ENCODE results near the gene CLCA2. TPM values are rescaled to one million over a fixed set of nuclear protein-coding genes. Genes with fewer than 3 reads are reported as not detected.

CLCA2 gene
- polyA plus RNA-seq, 1 of the 3 experiments (the other 2 are of a cell fraction), result 0.02 TPM

- Histone ChIP-seq H2AFZ (ENCODE audit: low read depth) (no peak overlapping the region), H3K4me2 (no peak overlapping the region), H3K9ac (no peak overlapping the region), H3K27ac (ENCODE audit: low read depth in 2 of 2, low read length in 1 of 2) (no peak overlapping the region), H3K36me3 (replicated peaks in 1 of 2; ENCODE audit: control insufficient read depth in 1 of 2, insufficient read depth in 2 of 2, low read length in 1 of 2) (peaks cover 25 to 55% of the 10 kb centered on the region in 2 experiments), H3K79me2 (ENCODE audit: insufficient read depth) (no peaks in the 10 kb centered on the region), H3K4me1 (ENCODE audit: control insufficient read depth in 1 of 2, insufficient read depth in 2 of 2, low read depth in 1 of 2, low read length in 1 of 2) (no peaks in the 10 kb centered on the region; a peak in 1 of 4 replicates), H3F3A (replicated peaks; ENCODE audit: insufficient read depth) (no peaks in the 10 kb centered on the region), H3K4me3 (ENCODE audit: low read depth in 2 of 2, low read length in 1 of 2) (no peak overlapping the region), H3K27me3 (ENCODE audit: insufficient read depth) (no peaks in the 10 kb centered on the region), H3K9me2 (no peaks in the 10 kb centered on the region), H3K9me3 (no peaks in the 10 kb centered on the region), H4K20me1 (ENCODE audit: insufficient read depth) (no peaks in the 10 kb centered on the region)
- WGBS (ENCODE audit: low lambda C conversion rate), result 100% methylated on average over 1 of the region's 1 CpG
- CTCF ChIA-PET, result interaction anchor here (1.0 to 1.5 kb wide), 2 partner anchors 123 to 328 kb away, joined by 3 to 5 read pairs; partner anchors contain the start of gene SH3GLB1
- no peak for DNase-seq
- TF ChIP-seq ZBTB33 (IDR thresholded peaks at IDR 0.05; ENCODE audit: borderline replicate concordance, low read depth), result no peak
- POLR2A ChIA-PET, result no interaction called here
Observed at GRCh38 chr1:86375688-86376087, 48.3 kb upstream of the CLCA2 start.

- no peak overlapping the region for H3K9ac ChIP-seq
- TF ChIP-seq NRF1 (IDR thresholded peaks at IDR 0.05; ENCODE audit: low read depth, low read length) (no peak), RXRA (IDR thresholded peaks at IDR 0.05; ENCODE audit: borderline replicate concordance, low read depth) (no peak), RFX5 (IDR thresholded peaks at IDR 0.05; ENCODE audit: low read length) (no peak), FOXM1 (IDR thresholded peaks at IDR 0.05; ENCODE audit: low read depth) (no peak), EZH2phosphoT487 (IDR thresholded peaks at IDR 0.05; ENCODE audit: borderline replicate concordance, low read depth) (no peak), FOXJ3 (CRISPR knock-in tag; IDR thresholded peaks at IDR 0.05) (no peak), GABPA (IDR thresholded peaks at IDR 0.05; ENCODE audit: low read depth) (no peak)
- H3F3A ChIP-seq (replicated peaks; ENCODE audit: insufficient read depth), result no peaks in the 10 kb centered on the region
- no peaks in the 10 kb centered on the region for H4K20me1 ChIP-seq (ENCODE audit: insufficient read depth)
- no peak overlapping the region for H3K4me2 ChIP-seq
- H2AFZ ChIP-seq (ENCODE audit: low read depth), result no peak overlapping the region
- CTCF ChIA-PET, result interaction anchor here (1.5 kb wide), 1 partner anchor 327 kb away, joined by 5 read pairs; the partner anchor contains the start of gene SH3GLB1
- H3K27ac ChIP-seq (ENCODE audit: low read depth in 2 of 2, low read length in 1 of 2), result no peak overlapping the region
- POLR2A ChIA-PET, result no interaction called here
- no peaks in the 10 kb centered on the region for H3K9me2 ChIP-seq
- no peaks in the 10 kb centered on the region for H3K9me3 ChIP-seq
- WGBS (ENCODE audit: low lambda C conversion rate), result 100% methylated on average over 1 of the region's 1 CpG
- peaks cover 29 to 52% of the 10 kb centered on the region in 2 experiments for H3K36me3 ChIP-seq (replicated peaks in 1 of 2; ENCODE audit: control insufficient read depth in 1 of 2, insufficient read depth in 2 of 2, low read length in 1 of 2)
- no peak overlapping the region for H3K4me3 ChIP-seq (ENCODE audit: low read depth in 2 of 2, low read length in 1 of 2)
- H3K27me3 ChIP-seq (ENCODE audit: insufficient read depth), result no peaks in the 10 kb centered on the region
- H3K4me1 ChIP-seq (ENCODE audit: control insufficient read depth in 1 of 2, insufficient read depth in 2 of 2, low read depth in 1 of 2, low read length in 1 of 2), result no peaks in the 10 kb centered on the region; a peak in 1 of 4 replicates
- no peak for DNase-seq
- H3K79me2 ChIP-seq (ENCODE audit: insufficient read depth), result no peaks in the 10 kb centered on the region
Observed at GRCh38 chr1:86377341-86377740, 46.6 kb upstream of the CLCA2 start.

GRCh38 chr1:86378813-86379212, 45.2 kb upstream of the CLCA2 start:
- no peaks in the 10 kb centered on the region; the same call in 1 of the 2 replicates for H3K79me2 ChIP-seq (ENCODE audit: insufficient read depth)
- ChIA-PET POLR2A (no interaction called here), CTCF (interaction anchor here (1.1 to 2.8 kb wide), 5 partner anchors 20 to 326 kb away, joined by 3 to 25 read pairs (median 9); partner anchors contain the start of gene SH3GLB1)
- no peak overlapping the region for H3K27ac ChIP-seq (ENCODE audit: low read depth in 2 of 2, low read length in 1 of 2)
- no peak overlapping the region for H2AFZ ChIP-seq (ENCODE audit: low read depth)
- WGBS (ENCODE audit: low lambda C conversion rate), result 100% methylated on average over 1 of the region's 1 CpG
- no peaks in the 10 kb centered on the region for H3F3A ChIP-seq (replicated peaks; ENCODE audit: insufficient read depth)
- no peaks in the 10 kb centered on the region for H4K20me1 ChIP-seq (ENCODE audit: insufficient read depth)
- no peak for DNase-seq
- no peak overlapping the region for H3K4me2 ChIP-seq
- no peak overlapping the region for H3K9ac ChIP-seq
- no peaks in the 10 kb centered on the region for H3K27me3 ChIP-seq (ENCODE audit: insufficient read depth)
- peaks cover 24 to 53% of the 10 kb centered on the region in 2 experiments for H3K36me3 ChIP-seq (replicated peaks in 1 of 2; ENCODE audit: control insufficient read depth in 1 of 2, insufficient read depth in 2 of 2, low read length in 1 of 2)
- H3K4me3 ChIP-seq (ENCODE audit: low read depth in 2 of 2, low read length in 1 of 2), result no peak overlapping the region
- no peaks in the 10 kb centered on the region for H3K9me2 ChIP-seq
- no peaks in the 10 kb centered on the region for H3K9me3 ChIP-seq
- no peaks in the 10 kb centered on the region; a peak in 1 of 4 replicates for H3K4me1 ChIP-seq (ENCODE audit: control insufficient read depth in 1 of 2, insufficient read depth in 2 of 2, low read depth in 1 of 2, low read length in 1 of 2)
- TF ChIP-seq POLR2AphosphoS5 (IDR thresholded peaks at IDR 0.05; ENCODE audit: low read depth, low read length) (no peak), CHD2 (IDR thresholded peaks at IDR 0.05; ENCODE audit: low read length, partially characterized antibody) (no peak), IRF3 (IDR thresholded peaks at IDR 0.05; ENCODE audit: low read depth, low read length) (no peak), PBX3 (IDR thresholded peaks at IDR 0.05) (no peak), GATA2 (CRISPR knock-in tag; IDR thresholded peaks at IDR 0.05) (no peak), RFX5 (IDR thresholded peaks at IDR 0.05; ENCODE audit: low read length) (no peak), ZBTB33 (IDR thresholded peaks at IDR 0.05; ENCODE audit: borderline replicate concordance, low read depth) (no peak), JUND (IDR thresholded peaks at IDR 0.05) (no peak), ELF1 (IDR thresholded peaks at IDR 0.05) (no peak), MAX (IDR thresholded peaks at IDR 0.05; ENCODE audit: low read depth) (no peak), RXRA (IDR thresholded peaks at IDR 0.05; ENCODE audit: borderline replicate concordance, low read depth) (no peak)

Measured in SK-N-SH (cell line).